HG03159 (cell line): ENCODE data around the gene P2RY6.
A peak's percentile ranks its signal among the peaks of the same experiment; 100 is the strongest.

ENCODE experiments used
- ATAC-seq: cut with Tn5 transposase; IDR thresholded peaks from one replicate; pipeline ENCODE4 v1.9.1; 2021; ENCODE audit warnings: mild to moderate bottlenecking, moderate library complexity; ENCODE audit not compliant: unreplicated experiment

P2RY6 gene

GRCh38 chr11:73295241-73295995 lies 23.3 kb downstream of the P2RY6 start:
- ATAC-seq: no peak

DNA sequence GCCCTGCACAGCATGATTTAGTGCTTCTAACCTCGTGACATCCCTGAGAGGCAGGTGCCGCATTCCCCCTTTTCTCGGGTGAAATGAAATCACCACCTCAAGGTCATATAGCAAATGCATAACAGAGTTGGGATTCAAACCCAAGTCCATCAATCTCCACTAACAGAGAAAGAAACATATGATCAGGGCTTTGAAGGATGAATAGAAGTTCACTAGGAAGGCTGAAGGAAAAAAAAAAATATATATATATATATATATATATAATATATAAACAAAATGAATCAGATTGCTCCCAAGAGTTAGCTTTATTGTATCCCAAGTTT lies 23.8 kb downstream of the P2RY6 start:
- ATAC-seq: no peak

- no peak for ATAC-seq
Observed at GRCh38 chr11:73296501-73297230, 24.5 kb downstream of the P2RY6 start.

- ATAC-seq: no peak
Observed at GRCh38 chr11:73297231-73297590, 25.1 kb downstream of the P2RY6 start.

DNA sequence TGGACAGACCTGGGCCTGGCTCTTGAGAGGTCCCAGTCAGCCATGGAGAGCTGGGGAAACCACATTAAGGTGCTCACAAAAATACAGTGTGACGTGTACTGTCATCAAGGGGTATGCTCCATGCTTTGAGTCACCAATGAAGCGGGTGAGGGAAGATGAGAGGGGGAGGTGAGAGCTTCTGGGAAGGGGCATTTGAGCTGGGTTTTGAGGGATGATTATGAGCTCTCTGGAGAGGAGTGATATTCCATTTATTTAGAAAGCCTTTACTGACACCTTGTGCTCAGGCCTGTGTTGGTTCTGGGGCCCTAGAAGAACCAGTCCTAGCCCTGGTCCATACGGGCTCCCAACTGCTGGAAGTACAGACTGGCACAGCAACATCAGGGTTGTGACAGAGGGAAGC lies 25.6 kb downstream of the P2RY6 start:
- ATAC-seq: no peak

DNA sequence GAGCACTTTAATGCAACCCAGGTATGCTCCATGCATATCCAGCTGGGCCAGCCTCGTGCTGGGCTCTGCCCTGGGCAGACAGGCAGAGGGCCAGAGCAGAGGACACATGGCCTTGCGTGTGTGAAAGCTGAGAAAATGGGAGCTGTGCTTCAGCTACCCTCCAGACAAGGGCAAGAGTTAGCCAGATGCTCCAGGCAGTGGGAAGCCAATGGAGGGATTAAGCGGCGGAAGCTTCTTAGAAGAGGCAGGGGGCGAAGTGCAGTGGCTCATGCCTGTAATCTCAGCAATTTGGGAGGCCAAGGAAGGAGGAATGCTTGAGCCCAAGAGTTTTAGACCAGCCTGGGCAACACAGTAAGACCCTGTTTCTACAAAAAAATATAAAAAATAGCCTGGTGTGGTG lies 26.1 kb downstream of the P2RY6 start:
- no peak for ATAC-seq

GRCh38 chr11:73299751-73300150 lies 27.6 kb downstream of the P2RY6 start:
- no peak for ATAC-seq

DNA sequence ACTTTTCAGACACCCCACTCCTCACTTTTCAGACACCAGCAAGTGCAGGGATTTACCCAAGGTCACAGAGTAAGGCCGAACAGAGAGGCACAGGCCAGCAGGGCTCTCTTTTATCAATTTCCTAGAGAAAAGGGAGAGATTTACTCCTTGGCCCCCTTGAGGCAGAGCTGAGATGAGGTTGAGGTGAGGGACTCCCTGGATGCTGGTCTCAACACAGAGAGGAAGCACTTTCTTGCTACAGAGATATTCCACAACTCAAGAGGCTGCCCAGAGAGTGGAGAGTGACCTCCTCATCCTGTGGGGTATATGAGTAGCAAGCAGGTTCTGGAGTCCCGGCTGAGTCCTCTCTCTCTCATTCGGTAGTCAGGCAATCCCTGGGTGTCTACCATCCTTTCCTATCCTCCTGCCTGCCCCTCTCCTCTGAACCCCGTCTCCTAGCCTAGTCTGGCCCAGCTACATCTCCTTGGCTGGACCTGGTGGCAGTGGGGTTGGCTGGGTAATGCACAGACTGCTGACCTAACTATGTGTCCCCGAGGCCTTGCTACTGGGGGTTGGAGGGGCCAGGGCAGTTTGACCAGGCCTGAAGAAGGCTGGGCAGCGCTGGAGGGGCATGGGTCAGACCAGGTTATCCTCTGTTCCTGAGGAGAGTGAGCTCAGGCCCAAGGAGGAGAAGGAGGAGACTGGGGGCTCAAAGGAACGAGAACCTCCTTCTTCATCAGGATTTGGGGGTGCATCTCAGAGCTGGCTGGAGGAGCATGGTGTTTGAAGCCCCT lies 34.1 kb downstream of the P2RY6 start:
- ATAC-seq: no peak

DNA sequence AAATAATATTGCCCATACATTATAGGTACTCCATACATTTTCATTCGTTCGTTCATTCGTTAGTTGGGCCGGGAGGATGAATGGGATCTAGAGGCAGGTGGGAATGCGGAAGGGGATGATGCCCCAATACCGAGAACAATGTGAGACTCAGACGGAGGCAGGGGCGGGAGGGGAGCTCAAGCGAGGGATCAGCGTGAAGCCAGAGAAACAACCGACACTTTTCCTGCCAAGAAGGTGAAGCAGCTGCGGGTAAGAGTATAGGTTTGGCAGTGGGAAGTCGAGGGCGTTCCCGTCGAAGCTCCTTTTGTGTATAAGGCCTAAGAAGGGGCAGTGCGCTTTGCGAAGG lies 34.8 kb downstream of the P2RY6 start:
- ATAC-seq: no peak

GRCh38 chr11:73307323-73308002 lies 35.3 kb downstream of the P2RY6 start:
- peak; percentile 57 for ATAC-seq

- ATAC-seq: peak; percentile 37
Observed at GRCh38 chr11:73308003-73308960, 36.1 kb downstream of the P2RY6 start, which contains the start of gene ARHGEF17. ARHGEF17 (plus strand) TSS chr11:73308276; CDS start chr11:73308639, 363 bp downstream.

DNA sequence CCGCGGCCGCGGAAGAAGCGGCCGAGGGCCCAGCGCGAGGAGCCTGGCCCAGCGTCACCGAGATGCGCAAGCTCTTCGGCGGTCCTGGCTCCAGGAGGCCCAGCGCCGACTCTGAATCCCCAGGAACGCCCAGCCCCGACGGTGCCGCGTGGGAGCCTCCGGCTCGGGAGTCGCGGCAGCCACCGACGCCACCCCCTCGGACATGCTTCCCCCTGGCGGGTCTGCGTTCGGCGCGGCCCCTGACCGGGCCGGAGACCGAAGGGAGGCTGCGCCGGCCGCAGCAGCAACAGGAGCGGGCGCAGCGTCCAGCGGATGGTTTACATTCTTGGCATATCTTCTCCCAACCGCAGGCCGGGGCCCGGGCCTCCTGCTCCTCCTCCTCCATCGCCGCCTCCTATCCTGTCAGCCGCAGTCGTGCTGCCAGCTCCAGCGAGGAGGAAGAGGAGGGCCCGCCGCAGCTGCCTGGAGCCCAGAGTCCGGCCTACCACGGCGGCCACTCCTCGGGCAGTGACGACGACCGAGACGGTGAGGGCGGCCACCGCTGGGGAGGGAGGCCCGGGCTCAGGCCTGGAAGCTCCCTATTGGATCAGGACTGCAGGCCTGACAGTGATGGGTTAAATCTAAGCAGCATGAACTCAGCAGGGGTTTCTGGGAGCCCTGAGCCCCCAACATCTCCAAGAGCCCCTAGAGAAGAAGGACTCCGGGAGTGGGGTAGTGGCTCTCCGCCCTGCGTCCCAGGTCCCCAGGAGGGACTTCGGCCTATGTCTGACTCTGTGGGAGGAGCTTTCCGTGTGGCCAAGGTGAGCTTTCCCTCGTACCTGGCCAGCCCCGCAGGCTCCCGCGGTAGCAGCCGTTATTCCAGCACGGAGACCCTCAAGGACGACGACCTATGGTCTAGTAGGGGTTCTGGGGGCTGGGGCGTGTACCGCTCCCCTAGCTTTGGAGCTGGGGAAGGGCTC lies 37.1 kb downstream of the P2RY6 start:
- no peak for ATAC-seq

DNA sequence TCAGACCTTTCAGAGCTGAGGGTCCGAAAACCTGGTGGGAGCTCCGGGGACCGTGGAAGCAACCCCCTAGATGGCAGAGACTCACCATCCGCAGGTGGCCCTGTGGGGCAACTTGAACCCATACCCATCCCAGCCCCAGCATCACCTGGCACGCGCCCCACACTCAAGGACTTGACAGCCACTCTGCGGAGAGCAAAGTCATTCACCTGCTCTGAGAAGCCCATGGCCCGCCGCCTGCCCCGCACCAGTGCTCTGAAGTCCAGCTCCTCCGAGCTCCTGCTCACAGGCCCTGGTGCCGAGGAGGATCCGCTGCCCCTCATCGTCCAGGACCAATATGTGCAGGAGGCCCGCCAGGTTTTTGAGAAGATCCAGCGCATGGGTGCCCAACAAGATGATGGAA lies 37.9 kb downstream of the P2RY6 start:
- ATAC-seq: no peak

- no peak for ATAC-seq
Observed at GRCh38 chr11:73310661-73311393, 38.7 kb downstream of the P2RY6 start.

- no peak for ATAC-seq
Observed at GRCh38 chr11:73311394-73311869, 39.3 kb downstream of the P2RY6 start.

DNA sequence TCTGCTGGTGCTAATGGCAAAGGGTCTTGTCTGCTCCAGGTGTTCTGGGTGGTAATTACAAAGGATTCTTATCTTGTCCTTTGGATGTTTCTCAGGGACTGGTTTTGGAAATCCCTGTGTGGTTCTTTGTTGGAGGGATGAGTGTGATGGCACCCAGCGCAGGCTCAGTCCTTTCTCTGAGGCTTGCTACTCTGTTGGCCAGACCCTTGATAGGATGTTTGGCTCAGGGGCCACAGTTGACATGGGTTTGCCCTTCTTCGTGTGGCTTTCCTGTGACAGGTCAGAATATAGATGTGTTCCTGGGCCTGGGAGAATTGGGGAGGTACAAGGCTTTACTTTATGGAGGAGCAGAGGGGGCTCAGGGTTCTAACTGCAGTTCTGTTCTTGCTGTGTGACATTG lies 39.9 kb downstream of the P2RY6 start:
- ATAC-seq: no peak

DNA sequence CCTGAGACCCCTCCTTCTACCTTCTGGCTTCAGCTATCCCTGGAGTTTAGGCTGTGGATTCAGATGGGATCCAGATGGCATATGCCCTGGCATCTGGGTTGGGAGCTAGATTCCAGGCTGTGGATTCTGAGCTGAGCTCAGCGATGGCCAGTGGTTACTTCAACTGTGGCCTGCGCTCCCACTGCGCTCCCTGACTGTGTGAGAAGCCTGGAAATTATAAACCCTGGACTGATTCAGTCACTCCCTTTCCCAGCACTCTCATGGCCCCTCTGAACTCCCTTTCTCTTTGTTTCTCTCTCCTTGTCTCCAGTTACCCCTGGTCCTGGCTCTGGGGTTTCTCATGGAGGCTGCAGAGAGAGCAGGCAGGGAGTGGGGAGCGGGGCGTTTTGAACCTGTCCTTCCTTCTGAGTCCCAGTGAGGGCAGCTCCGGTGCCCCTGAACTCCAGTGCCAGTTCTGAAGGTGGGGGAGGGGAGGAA lies 40.8 kb downstream of the P2RY6 start:
- no peak for ATAC-seq

DNA sequence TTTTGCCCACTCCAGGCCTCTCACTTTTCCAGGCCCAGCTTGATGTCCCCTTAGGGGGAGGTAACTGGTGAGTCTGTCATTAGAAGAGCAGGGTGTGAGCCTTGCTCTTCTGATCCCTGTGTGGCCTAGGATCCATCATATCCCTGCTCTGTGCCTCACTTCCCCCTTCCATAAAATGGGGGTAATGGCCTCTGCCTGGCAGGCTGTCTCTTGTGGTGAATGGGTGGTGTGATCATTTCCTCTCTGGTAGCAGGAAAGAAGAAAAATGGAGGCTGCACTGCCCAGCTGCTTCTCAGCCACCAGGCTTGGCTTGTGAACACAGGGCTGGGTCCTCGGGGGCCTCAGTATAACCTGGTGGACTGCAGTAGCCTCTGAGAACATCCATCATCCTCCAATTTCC lies 41.5 kb downstream of the P2RY6 start:
- no peak for ATAC-seq
